Subcutaneous adipose tissue (tissue), 4 donors: ENCODE results near the gene DCP2. TPM values are rescaled to one million over a fixed set of nuclear protein-coding genes. Genes with fewer than 3 reads are reported as not detected.

Source experiments
- CTCF ChIP-seq: fragments of 450-650 bp; IDR thresholded peaks from one replicate; pipeline ENCODE4 v1.5.1; 2016; ENCODE audit warnings: low read depth, mild to moderate bottlenecking, control low read depth, antibody characterized with exemption, moderate library complexity
- total RNA-seq, 4 donors: library from RNA; depleted of rRNA; stranded (reverse); fragments of >200 nt; gene quantifications; one replicate each; pipeline ENCODE4 v1.1.0, GENCODE V29; 2016

DCP2 gene
- total RNA-seq, 4 donors from 2014 or later: 36.2 to 55.9 (median 36.7) TPM

GRCh38 chr5:113062869-113063508 lies 86.4 kb downstream of the DCP2 start:
- TF ChIP-seq CTCF: no peak

GRCh38 chr5:113063927-113064326 lies 87.3 kb downstream of the DCP2 start:
- TF ChIP-seq CTCF: no peak

- no peak for TF ChIP-seq CTCF
Measured at GRCh38 chr5:113064806-113065205, 88.2 kb downstream of the DCP2 start.

GRCh38 chr5:113065626-113066025 lies 89.0 kb downstream of the DCP2 start:
- no peak for TF ChIP-seq CTCF

- TF ChIP-seq CTCF: no peak
Measured at GRCh38 chr5:113067635-113068344, 91.2 kb downstream of the DCP2 start.

GRCh38 chr5:113068559-113068958 lies 92.0 kb downstream of the DCP2 start:
- TF ChIP-seq CTCF: no peak

Other genes starting within 250 kb of the DCP2 start
- 10 to 100 TPM; 57.3 to 68.2 (median 65.5) TPM for gene APC, start 238.9 kb upstream of the DCP2 start, total RNA-seq
- 100 to 1,000 TPM in 1 of 4 donors, 10 to 100 TPM in 3; 31.9 to 153 (median 55.0) TPM for gene SRP19, start 115.5 kb upstream of the DCP2 start, total RNA-seq
- gene REEP5, start 54.6 kb upstream of the DCP2 start, total RNA-seq: 100 to 1,000 TPM in 2 of 4 donors, 10 to 100 TPM in 2; 71.6 to 152 (median 110) TPM